NCI-H526 (cell line): ENCODE measurements around the gene MRM2.
A peak's percentile ranks its signal among the peaks of the same experiment; 100 is the strongest.
"Not testable (repeated sequence)": the region's sequence is repeated elsewhere in the genome, so short reads cannot be mapped to it uniquely, and the experiment has no call there.

Experiments used
- DNase-seq, 2 experiments: peaks; one replicate each; lab custom pipeline; 2025; lab: John Stamatoyannopoulos, UW

Gene MRM2

DNA sequence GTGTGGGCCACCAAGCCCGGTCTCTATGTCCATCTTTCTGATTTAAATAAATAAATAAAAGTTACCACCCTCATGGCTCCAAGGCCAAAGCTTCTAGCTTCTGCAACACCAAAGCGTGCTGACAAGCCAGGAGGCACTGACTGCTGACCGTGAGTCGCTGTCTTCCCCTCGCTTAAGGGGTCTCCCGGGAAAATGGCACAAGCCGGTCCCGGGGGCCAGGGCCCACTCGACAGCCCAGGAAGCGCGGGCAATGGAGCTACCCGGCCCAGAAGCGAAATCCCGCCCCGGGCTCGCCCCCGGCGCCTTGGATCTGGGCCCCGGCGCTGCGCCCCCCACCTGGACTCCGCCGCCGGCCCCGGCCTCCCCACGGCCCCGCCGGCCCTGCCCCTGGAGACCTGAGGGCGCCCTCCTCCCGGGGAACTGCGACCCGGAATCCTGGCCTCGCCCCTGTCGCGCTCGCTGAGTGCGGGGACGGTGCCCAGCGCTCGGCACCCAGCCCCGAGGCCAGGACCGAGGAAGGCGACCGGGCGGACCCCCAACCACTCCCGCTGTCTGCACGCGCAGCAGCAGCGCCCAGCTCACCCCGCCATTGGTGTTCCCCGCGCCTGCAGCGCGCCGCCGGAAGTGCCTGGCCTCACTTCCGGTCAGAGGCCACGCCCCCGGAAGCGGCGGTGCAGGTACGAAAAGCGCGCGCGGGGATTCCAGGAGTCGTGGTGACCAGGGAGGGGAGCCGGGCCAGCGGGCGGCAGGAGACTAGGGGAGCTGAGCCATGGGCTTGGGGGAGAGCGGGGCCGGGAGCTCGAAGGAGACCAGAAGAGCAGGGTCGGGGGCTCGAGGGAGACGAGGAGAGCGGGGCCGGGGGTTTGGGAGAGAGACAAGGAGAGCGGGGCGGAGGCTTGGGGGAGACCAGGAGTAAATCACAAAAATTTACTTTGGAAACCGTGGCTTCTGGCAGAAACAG is at the start of gene MRM2, which contains the start of gene NUDT1:
TSS of gene MRM2 (minus strand) at position 626 of the 961 bp plus-strand sequence. CDS start at position 590, 36 bp downstream.
TSS of gene NUDT1 (plus strand) at position 647 of the 961 bp plus-strand sequence. CDS start 2,349 bp downstream, outside the sequence.
- DNase-seq = peak; percentile 22 to 83

DNA sequence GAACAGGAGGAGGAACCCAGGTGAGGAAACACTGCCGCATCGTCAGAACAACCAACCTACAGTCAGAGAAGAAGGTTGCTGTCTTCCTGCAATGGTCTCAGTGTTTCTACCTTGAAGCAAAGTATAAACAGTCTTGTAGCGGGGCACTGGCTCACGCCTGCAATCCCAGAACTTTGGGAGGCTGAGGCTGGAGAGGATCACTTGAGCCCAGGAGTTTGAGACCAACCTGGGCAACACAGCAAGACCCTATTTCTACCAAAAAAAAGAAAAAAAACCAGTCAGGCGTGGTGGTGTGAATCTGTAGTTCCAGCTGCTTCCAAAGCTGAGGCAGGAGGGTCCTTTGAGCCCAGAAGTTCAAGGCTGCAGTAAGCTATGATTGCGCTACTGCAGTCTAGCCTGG is 48.9 kb upstream of the MRM2 start:
- no peak for DNase-seq

DNA sequence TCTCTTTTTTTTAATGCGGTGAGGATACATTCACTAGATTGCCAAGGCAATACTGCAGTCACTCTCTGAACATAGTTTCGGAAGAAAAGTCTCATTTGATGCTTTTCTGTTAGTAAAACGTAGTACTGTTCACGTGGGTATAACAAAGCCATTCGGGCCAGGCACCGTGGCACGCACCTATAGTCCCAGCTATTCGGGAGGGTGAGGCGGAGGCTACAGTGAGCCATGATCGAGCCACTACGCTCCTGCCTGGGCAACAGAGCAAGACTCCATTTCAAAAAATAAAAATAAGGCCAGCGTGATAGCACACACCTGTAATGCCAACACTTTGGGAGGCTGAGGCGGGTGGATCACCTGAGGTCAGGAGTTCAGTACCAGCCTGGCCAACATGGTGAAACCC is 47.6 kb upstream of the MRM2 start:
- DNase-seq = no peak

DNA sequence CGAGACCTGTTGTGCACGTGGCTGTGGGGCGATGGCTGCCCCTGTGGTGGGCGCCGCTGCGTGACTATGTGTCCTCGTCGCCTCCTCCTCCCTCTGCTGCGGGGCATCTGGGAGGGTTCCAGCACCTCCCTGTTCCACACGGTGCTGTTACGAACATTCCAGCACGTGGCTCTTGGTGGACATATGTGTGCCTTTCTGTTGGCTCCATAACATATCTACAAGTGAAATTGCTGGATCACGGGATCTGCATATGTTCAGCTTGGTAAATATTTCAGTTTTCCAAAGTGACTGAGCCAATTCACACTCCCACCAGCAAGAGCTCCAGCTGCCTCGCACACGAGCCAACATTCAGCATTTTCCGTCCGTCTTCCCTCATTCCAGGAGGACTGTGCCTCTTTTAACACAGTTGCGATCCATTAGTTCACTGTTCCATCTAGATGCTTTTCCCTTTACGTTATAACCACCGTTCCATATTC is 47.1 kb upstream of the MRM2 start:
- no peak for DNase-seq

DNA sequence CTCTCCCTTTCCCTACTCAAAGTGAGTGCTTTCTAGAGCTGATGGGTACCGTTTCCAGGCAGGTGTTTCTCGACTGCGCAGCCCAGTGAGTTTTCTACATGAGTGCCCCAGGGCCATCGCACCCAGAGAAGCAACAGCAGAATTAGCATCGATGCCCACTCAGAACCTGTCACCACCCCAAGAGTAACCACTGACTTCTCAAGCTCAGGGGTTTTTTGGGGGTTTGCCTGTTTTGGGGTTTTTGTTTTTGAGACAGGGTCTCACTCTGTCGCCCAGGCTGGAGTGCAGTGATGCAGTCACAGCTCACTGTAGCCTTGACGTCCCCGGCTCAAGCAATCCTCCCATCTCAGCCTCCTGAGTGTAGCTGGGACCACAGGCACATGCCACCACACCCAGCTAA is 46.5 kb upstream of the MRM2 start:
- DNase-seq = peak in 1 of 2 experiments; percentile 13

DNA sequence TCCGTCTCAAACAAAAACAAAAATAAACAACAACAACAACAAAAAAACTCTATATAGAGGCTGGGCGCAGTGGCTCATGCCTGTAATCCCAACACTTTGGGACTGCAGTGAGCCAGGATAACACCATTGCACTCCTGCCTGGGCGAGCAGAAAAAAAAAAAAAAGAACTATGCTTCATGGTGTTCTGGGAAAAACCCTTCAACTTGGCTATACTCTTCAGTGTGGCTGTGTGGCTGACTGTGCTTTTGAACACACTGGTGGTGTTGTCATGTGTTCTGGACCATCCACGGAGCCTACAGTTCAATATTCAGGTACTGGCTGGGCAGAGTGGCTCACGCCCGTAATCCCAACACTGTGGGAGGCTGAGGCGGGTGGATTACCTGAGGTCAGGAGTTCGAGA is 45.7 kb upstream of the MRM2 start:
- DNase-seq = no peak

DNA sequence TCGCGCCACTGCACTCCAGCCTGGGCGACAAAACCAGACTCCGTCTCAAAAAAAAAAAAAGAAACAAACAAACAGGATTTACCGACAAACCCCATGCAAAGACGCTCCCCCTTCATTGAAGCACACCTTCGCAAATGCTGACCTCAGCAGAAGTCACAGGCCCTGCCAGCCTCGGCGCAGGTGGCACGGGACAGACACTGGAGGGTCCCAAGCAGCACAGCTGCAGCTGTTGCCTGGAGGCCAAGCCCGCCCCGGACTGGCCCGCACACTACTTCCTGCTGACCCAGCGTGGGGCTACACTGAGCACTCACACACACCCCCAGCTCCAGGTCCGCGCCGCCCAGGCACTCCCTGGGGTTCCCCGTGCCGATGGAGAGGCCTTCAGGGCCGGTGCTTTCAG is 41.1 kb upstream of the MRM2 start:
- no peak for DNase-seq

DNA sequence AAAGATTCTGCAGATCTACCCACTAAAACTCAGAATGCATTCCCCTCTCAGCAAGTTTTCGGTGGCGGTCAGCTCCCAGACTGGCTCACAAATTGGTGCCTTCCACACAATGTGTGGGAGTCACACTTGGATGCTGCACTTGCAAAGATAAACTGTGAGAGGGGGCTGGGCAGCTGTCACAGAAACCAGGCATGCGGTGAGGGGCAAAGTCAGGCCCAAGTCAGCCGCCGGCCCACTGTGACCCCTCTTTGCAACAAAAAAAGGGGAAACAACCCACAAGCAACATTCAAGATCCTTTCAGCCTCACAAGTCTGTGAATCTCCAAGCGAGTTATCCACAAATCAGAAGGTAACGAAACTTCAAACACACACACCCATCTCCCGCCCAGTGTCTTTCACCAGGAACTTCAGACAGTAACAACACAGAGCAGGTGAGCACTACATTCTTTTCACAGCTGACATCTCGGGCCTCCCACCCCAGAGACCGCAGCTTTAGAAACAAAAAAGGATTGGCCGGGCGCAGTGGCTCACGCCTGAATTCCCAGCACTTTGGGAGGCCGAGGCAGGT is 40.3 kb upstream of the MRM2 start:
- DNase-seq = no peak

DNA sequence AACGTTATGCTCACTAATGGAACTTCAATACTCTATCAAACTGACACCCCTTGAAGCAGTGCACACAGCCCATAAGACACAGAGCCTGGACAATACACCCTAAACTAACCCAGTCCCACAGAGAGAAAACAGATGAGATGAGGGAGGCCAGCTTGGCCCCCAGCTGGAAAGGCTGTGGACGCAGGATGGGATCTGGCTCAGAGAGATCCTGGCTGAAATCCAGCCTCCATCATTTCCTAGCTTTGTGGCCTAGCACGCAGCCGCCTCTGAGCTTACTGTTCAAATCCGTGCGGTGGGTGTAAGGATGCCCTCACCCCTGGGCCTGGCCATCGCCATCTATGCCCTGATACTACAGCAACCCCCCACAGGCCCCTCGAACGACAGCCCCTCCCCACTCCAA is 39.5 kb upstream of the MRM2 start:
- no peak for DNase-seq

DNA sequence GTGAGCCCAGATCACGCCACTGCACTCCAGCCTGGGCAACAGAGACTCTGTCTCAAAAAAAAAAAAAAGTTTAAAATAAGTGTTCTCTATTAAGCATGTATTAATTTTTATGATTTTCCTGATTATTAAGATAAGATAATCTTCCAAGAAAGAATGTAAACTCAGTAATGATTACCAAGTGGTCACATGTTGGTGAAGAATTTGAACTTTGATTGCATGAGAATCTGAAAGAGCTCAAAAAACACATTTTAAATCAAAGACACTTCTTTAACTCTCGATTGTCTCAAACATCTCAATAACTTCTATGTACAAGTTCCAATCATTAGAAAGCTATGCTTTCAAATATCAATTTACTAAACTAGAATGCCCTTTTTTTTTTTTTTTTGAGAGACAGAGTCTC is 38.4 kb upstream of the MRM2 start:
- no peak for DNase-seq

DNA sequence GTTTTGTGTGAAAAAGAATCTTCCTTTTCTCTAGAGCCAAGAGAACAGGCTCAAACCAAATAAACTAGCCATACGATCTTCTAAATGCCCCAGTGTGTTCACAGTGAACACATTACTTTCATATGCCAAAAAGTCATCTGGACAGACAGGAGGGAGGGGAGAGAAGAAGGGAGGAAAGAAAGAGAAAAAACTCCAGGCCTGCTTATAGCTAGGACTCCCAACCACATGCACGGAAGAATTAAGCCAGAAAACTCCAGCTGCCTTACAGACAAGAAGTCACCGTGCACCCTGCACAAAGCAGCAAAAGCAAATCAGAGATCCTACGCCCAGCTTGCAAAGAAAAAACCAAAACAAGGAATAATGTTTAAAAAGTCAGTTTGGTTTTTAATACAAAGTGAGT is 37.9 kb upstream of the MRM2 start:
- DNase-seq = no peak

DNA sequence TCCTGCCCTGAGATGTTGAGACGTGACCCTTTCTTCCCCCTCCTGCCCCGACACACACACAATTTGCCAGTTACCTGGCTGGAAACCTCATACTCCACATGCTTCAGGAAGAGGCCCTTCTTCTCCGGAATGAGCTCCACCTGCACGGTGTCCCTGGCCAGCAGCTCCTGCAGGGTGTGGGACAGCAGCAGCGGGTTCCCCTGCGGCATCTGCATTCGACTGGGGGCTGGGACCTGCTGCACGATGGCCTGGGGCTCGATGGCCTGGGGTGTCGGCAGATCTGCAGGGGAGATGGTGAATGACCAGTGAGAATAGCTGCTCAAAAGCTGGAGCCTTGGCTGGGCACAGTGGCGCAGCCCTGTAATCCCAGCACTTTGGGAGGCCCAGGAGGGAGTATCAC is 36.0 kb upstream of the MRM2 start:
- no peak for DNase-seq

DNA sequence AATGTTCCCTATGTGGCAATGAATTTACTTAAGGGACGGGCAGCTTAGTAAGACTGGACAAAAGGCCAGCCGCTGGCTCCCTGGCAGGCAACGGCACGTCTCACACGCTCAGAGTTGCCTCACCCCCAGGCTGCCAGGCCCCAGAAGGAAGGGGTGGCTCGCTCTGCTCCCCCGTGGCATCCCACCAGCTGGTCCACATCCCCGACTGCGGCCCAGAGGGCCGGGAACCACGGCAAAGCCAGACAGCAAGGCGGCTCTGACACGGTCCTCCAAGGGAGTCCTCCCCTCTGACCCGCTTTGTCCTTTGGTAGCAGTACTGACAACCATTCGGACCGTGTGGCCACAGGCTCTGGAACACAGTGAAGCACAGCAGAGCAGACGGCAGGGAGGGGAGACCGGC is 34.1 kb upstream of the MRM2 start:
- no peak for DNase-seq

DNA sequence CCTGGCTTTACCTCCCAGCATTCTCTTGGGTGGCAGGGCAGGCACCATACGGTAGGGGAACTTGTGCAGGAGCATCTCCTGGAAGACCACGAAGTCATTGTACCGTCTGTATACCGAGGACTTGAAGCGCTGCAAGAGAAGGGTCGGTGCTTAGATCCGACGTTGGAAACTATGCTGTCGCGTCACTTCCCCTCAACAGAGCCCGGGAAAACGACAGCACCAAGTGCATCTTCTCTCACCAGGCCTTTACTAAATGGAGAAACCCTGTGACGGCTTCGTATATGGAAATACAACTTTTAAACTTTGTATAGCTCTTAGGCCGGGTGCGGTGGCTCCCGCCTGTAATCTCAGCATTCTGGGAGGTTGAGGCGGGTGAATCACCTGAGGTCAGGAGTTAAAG is 33.1 kb upstream of the MRM2 start:
- no peak for DNase-seq

DNA sequence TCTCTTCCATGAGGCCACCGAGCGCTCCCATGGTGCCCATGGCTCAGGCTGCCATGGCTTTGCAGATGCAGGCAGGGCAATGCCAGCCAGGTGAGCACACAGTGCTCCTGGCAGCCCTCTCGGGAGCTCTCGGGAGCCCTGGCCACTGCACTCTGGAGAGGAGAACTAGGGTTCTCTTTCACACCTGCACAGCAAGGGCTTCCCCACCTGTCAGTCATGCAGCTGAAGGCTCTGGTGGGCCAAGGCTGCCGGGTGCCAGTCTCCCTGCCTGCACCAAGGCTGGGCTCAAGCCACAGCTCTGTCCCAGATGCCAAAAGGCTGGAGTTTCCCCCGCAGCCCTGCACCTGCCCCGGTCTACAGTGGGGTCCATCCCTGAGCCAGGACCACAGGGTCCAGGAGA is 32.7 kb upstream of the MRM2 start:
- no peak for DNase-seq

DNA sequence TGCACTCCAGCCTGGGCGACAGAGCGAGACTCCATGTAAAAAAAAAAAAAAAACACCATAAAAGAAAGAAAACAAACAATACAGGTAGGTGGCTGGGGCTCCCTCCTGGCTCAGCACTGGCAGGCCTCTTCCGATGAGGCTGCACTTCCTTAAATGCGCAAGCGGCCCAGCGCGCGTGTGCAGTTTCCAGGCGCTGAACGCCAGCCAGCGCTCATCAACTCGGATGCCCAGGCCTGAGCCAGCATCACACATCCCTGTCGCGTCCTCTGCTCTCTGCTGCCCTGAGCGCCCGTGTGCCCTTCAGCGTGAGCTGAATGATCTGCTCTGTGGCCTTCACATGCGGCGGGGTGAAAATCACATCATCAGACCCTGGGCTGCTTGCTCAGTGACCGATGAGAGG is 31.9 kb upstream of the MRM2 start:
- DNase-seq = no peak

DNA sequence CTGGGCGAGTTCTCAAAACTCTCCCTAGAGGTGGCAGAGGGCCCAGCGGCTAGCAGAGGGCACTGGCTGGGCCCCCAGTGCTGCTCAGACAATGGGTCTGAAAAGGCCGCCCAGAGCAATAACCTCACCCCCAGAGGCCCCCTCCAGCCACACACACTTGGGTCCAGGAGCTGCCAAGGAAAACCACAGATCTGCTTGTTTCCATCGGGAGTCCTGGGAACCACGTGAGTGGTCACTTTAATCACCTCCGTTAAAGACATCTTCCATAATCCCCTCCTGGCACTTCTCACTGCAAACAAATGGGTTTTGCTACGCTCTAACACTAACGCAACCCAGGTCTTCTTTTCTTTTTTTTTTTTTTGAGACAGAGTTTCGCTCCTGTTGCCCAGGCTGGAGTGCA is 30.0 kb upstream of the MRM2 start:
- DNase-seq = no peak

DNA sequence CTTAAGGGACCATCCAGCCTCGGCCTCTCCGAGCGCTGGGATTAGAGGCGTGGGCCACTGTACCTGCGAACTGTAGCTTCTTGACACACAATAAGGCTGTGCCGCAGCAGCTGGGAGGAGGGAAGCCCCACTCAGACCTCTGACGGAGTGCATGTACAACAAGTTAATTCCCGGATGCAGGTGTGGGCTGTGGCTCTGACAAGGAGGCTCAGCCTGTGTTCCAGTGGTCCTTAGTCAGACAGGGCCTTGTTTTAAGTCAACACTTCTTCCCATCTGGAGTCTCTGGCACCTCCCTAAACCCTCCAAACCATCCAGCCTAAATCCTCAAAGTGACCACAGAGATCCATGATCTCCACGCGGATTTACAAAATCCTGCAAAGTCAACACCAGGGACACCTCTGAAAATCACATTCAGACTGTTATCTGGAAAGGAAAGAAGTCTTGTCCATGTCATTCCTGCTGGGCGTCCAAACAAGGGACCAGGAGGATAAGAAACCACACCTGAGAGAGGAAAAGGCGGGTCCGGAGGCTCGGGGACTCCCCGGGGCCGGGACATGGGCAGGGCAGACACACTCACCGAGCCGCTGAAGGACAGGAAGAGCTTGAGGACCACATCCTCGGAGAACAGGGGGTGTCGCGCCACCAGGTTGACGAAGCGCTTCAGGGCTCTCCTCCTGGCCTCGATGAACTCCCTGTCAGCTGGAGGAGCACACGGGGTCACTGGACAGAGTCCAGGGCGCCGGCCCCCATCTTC is 29.4 kb upstream of the MRM2 start:
- DNase-seq = no peak

DNA sequence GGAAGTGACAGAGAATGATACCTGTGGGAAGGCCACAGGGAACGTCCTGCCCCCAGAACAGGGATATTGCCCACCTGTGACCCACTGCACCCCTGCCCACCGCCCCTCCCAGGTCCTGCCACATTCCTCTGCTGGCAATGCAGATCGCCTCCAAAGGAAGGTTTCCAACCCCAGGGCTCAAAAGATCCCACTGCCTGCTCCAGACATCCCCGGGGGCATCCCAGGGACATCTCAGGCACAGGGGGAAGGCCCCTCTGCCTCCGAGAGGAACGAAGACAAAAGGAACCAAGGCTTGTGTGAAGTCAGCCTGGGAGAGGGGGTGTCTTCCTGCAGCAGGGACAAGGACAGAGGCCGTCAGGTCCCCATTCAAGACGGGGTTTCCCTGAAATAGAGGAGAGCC is 28.5 kb upstream of the MRM2 start:
- DNase-seq = no peak

DNA sequence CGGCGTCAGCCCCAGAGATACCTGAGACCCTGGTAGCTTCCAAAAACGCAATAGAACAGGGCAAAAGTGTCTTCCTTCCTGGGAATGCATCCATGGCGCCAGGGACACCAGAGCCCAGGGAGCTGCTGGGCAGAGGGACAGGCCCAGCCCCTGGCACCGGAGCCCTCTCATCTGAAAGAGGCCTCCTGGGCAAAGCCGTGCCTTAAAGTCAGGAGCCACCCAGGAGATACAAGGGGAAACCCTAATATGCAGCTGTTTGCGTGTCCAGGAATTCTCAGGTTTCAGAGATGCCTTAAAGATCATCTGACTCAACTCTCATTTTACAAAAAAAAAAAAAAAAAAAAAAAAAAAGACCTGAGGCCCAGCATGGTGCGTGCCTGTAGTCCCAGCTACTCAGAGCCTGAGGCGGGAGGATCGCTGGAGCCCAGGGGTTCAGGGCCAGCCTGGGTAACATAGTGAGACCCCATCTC is 28.0 kb upstream of the MRM2 start:
- no peak for DNase-seq

DNA sequence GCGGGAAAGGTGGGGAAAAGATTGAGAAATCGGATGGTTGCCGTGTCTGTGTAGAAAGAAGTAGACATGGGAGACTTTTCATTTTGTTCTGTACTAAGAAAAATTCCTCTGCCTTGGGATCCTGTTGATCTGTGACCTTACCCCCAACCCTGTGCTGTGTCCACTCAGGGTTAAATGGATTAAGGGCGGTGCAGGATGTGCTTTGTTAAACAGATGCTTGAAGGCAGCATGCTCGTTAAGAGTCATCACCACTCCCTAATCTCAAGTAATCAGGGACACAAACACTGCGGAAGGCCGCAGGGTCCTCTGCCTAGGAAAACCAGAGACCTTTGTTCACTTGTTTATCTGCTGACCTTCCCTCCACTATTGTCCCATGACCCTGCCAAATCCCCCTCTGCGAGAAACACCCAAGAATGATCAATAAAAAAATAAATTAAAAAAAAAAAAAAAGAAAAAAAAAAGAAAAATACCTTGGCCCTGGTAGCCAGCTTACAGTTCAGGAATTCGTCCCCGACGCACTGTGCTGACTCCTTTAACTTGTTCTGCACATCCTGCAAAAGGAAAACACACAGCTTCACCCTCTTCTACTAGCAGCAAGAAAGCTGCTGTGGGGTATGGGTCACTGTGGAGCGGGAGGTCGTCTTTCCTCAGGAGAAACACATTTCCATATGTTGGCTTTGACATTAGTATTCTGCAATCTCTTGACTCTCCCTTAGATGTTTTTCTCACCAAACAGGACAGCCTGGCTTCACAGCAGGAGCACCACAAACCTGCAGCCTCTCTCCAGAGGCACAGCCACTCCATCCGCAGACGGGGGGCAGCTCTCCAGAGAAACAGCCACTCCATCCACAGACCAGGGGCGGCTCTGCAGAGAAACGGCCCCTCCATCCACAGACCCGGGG is 27.3 kb upstream of the MRM2 start:
- DNase-seq = not testable (repeated sequence)
